Right lobe of liver (tissue), 6 donors: ENCODE measurements around the gene RAET1L. TPM values are rescaled to one million over a fixed set of nuclear protein-coding genes. Genes with fewer than 3 reads are reported as not detected.

Source experiments
- ATAC-seq, 4 donors: fragments of 200-7000 bp; cut with Tn5 transposase; one replicate each; pipeline ENCODE4 v1.9.1; 2020; ENCODE audit warnings: mild to moderate bottlenecking in 4 of 4, moderate library complexity in 4 of 4
- DNase-seq, 3 donors: peaks; one replicate each; pipeline ENCODE4 v3.0.0-alpha.2; 2020
- H3K27ac ChIP-seq, 3 donors: fragments of 200-600 bp; one replicate each; pipeline ENCODE4 v1.8.0; 2022
- H3K27me3 ChIP-seq, 2 donors: fragments of 200-600 bp; one replicate each; pipeline ENCODE4 v1.8.0; 2022
- H3K36me3 ChIP-seq, 4 donors: fragments of 200-600 bp; sonication (generic) in 1 of 4; one replicate each; pipeline versions ENCODE4 v1.5.1 to v1.8.0; 2017 to 2022; ENCODE audit warnings: control low read depth in 1 of 4
- H3K4me1 ChIP-seq, 4 donors: fragments of 200-600 bp; sonication (generic) in 1 of 4; one replicate each; pipeline versions ENCODE4 v1.5.1 to v1.8.0; 2017 to 2022; ENCODE audit warnings: control low read depth in 1 of 4
- H3K4me3 ChIP-seq, 3 donors: fragments of 200-600 bp; one replicate each; pipeline ENCODE4 v1.8.0; 2022
- H3K9me3 ChIP-seq, 4 donors: fragments of 200-600 bp; sonication (generic) in 1 of 4; one replicate each; pipeline versions ENCODE4 v1.5.1 to v1.8.0; 2017 to 2022; ENCODE audit warnings: control low read depth in 1 of 4
- CTCF ChIP-seq, 4 donors: fragments of 200-600 bp in 3 of 4; fragments of 450-650 bp in 1 of 4; IDR thresholded peaks; one replicate each; pipeline versions ENCODE4 v1.5.1 to v1.8.0; 2016 to 2022; ENCODE audit warnings: antibody characterized with exemption in 4 of 4, mild to moderate bottlenecking in 2 of 4
- POLR2A ChIP-seq: fragments of 450-650 bp; IDR thresholded peaks from one replicate; pipeline ENCODE4 v1.6.1; 2017; ENCODE audit warnings: antibody characterized with exemption, mild to moderate bottlenecking
- whole genome bisulfite sequencing: methylation state at CpG from one replicate; pipeline ENCODE4 v1.1.6; 2018; ENCODE audit warnings: low coverage, low lambda C conversion rate; ENCODE audit not compliant: insufficient coverage; ENCODE audit errors: missing lambda C conversion rate; 5-methylcytosine and 5-hydroxymethylcytosine counted together
- intact Hi-C, 2 donors: fragments of 100-400 bp; cut with DNase I; formaldehyde crosslinking; loops; one replicate each; pipeline versions ENCODE4 v1.11.2 to v1.14.1; 2022
- total RNA-seq, 6 experiments: library from RNA; depleted of rRNA in 2 of 6; stranded (reverse); fragments of >200 nt in 2 of 6; fragmentation: NEBNext Ultra II Directional in 3 of 6; extraction: Animal tissue kit (Norgen Biotek cat#: 25700) in 3 of 6; gene quantifications; one replicate each; pipeline versions ENCODE4 v1.1.0 to v1.2.4, GENCODE V29; 2016 to 2023
- donor health status: DM: no; HTN: yes; CAD: no.
- donor health status: DM: no; HTN: no; CAD: no.
- donor health status: DM: no; HTN: no; CAD: no.
- donor health status: DM: no; HTN: yes; CAD: no.
- donor health status: DM: no; HTN: yes; CAD: no.

Gene RAET1L
- total RNA-seq, 6 experiments from 2014 or later = not detected

DNA sequence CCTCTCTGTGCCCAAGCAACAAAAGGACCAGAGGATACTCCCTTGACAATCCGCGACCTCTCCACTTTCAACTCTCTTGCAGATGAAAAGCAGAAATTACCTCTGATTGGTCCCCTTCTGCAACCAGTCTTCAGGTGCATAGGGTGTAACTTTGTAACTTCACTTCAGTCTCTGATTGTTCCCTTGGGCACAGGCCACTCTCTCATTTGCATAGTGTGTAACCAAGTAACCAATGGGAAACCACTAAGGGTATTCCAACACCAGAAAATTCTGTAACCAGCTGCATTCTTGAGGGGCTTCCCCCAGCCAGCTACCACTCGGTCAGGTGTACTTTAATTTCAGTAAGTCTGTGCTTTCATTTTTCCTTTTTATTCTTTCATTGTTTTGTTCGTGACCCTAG is 4.4 kb upstream of the RAET1L start:
- peaks cover 0 to 13% of the 10 kb centered on the region in 2 donors for H3K27me3 ChIP-seq
- no peak overlapping the region for H3K4me3 ChIP-seq
- no peaks in the 10 kb centered on the region for H3K9me3 ChIP-seq
- DNase-seq (no peak), ATAC-seq (no peak)
- 73% methylated on average over 4 of the region's 4 CpGs for WGBS
- H3K27ac ChIP-seq = no peak overlapping the region
- no peaks in the 10 kb centered on the region for H3K36me3 ChIP-seq
- H3K4me1 ChIP-seq = peaks cover 0 to 7% (median 0%) of the 10 kb centered on the region in 4 donors
- intact Hi-C loops = no loop called here
- TF ChIP-seq POLR2A (no peak), CTCF (IDR thresholded peaks at IDR 0.05) (no peak)

DNA sequence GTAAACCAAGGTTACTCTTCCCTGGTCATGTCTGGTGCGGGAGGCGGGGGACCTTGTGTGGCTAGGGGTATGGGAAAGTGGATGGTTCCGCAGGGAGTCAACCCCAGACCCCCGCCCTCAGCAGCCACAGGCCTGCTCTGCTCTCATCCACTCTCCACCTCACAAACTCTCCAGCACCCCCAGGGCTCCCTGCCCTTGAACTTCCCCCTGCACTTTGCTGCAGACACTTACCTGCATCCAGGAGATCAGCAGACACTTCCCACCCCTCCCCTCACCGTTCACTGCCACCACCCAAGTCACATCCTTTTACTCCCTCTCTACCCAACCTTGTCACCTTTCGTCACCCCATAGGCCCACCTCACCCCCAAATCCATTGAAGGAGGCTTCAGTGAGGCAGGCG is 3.9 kb upstream of the RAET1L start:
- Histone ChIP-seq H3K27ac (no peak overlapping the region), H3K27me3 (peaks cover 0 to 13% of the 10 kb centered on the region in 2 donors), H3K9me3 (no peaks in the 10 kb centered on the region), H3K4me3 (no peak overlapping the region), H3K36me3 (no peaks in the 10 kb centered on the region), H3K4me1 (peaks cover 0 to 7% (median 0%) of the 10 kb centered on the region in 4 donors)
- intact Hi-C loops = no loop called here
- ATAC-seq = no peak
- TF ChIP-seq CTCF (IDR thresholded peaks at IDR 0.05) (no peak), POLR2A (no peak)
- WGBS = 67% methylated on average over 3 of the region's 7 CpGs
- no peak for DNase-seq

DNA sequence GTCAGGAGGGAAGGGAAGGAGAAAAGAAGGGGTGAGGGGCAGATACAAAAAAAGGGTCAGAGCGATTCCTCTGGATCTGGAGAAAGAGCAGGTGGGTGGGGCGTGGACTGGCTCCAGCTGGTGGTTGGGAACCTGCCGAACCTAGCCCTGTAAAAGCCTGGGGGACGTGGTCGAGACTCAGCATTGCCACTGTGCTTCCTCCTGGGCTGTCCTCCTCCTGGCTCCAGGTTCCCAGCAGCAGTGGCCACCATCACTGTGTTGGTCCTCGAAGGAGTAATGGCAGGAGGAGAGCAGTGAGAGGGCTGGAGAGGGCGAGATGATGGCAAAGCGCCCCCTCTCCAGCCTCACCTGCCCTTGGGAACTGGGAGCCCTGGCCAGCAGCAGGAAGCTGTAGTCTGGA is 3.5 kb upstream of the RAET1L start:
- ATAC-seq (no peak), DNase-seq (no peak)
- TF ChIP-seq CTCF (IDR thresholded peaks at IDR 0.05) (no peak), POLR2A (no peak)
- Histone ChIP-seq H3K36me3 (no peaks in the 10 kb centered on the region), H3K9me3 (no peaks in the 10 kb centered on the region), H3K27ac (no peak overlapping the region), H3K4me1 (peaks cover 0 to 7% (median 0%) of the 10 kb centered on the region in 4 donors), H3K27me3 (peaks cover 0 to 13% of the 10 kb centered on the region in 2 donors), H3K4me3 (no peak overlapping the region)
- 54% methylated on average over 4 of the region's 8 CpGs for WGBS
- intact Hi-C loops = no loop called here

DNA sequence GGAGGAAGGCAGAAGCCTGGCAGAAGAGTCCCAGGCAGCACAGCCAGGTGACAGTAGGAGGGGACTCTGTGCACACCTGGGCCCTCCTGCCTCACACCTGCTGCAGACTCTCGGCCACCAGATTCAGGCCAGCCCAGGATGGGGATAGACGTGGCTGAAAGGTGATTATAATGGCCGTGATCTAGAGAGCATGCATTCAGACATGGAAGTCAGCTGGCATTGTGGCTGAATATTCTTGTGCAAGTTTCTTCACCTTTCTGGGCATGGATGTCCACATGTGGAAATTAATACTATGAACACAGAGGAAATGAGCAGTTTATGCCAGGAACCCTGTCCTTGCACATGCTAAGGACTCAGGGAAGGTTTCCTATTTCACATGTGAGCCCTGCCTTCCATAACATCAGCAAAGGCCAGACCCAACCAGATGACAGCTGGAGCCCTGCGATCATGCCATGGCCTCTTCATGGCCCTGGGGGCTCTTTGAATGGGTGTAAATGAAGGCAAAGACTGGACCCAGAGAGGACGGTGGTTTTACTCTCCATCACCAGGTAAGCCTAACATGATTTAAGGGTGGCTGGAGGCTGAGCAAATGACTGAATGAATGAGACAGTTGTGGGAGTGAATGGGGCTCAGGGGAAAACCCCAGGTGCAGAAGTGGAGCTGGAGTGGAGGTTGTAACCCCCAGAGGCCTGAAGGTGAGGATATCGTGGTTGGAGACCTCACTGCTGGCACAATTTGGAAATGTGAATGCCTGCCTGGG is 2.7 kb upstream of the RAET1L start:
- Histone ChIP-seq H3K4me3 (no peak overlapping the region), H3K9me3 (no peaks in the 10 kb centered on the region), H3K27ac (no peak overlapping the region), H3K4me1 (peaks cover 0 to 7% (median 0%) of the 10 kb centered on the region in 4 donors), H3K27me3 (peaks cover 0 to 13% of the 10 kb centered on the region in 2 donors), H3K36me3 (no peaks in the 10 kb centered on the region)
- intact Hi-C loops = no loop called here
- no peak for ATAC-seq
- WGBS = 52% methylated on average over 4 of the region's 6 CpGs
- no peak for DNase-seq
- TF ChIP-seq CTCF (IDR thresholded peaks at IDR 0.05) = no peak
- TF ChIP-seq POLR2A = no peak
